Stimulated activated CD8-positive, alpha-beta memory T cell treated with anti-CD3 and anti-CD28 coated beads, Interleukin-4, amount 100 ng/mL, for 48 hours (primary cell): ENCODE results near the gene SRPRA.
A peak's percentile ranks its signal among the peaks of the same experiment; 100 is the strongest.
"Not testable (repeated sequence)": the region's sequence is repeated elsewhere in the genome, so short reads cannot be mapped to it uniquely, and the experiment has no call there.

Experiments used
- DNase-seq: peaks from one replicate; pipeline ENCODE4 v3.0.0-alpha.2; 2020

SRPRA gene

GRCh38 chr11:126268708-126269579 is at the start of gene SRPRA, which contains the start of gene FOXRED1:
TSS of gene SRPRA (minus strand) at chr11:126268895. CDS start at chr11:126268804, 91 bp downstream.
TSS of gene FOXRED1 (plus strand) at chr11:126269154. CDS start at chr11:126269207, 53 bp downstream.
- peak; percentile 99 for DNase-seq

- peak; percentile 59 for DNase-seq
Measured at GRCh38 chr11:126317756-126318573, 49.3 kb upstream of the SRPRA start.

- DNase-seq: no peak
Measured at GRCh38 chr11:126317432-126317755, 48.7 kb upstream of the SRPRA start.

GRCh38 chr11:126313826-126314225 is 45.1 kb upstream of the SRPRA start:
- DNase-seq: no peak

- no peak for DNase-seq
Measured at GRCh38 chr11:126312961-126313360, 44.3 kb upstream of the SRPRA start.

GRCh38 chr11:126311401-126312291 is 43.0 kb upstream of the SRPRA start:
- DNase-seq: no peak

GRCh38 chr11:126310992-126311310 is 42.3 kb upstream of the SRPRA start:
- no peak for DNase-seq

- peak; percentile 77 for DNase-seq
Measured at GRCh38 chr11:126310200-126310991, 41.7 kb upstream of the SRPRA start.

- DNase-seq: not testable (repeated sequence)
Measured at GRCh38 chr11:126308771-126309170, 40.1 kb upstream of the SRPRA start.

GRCh38 chr11:126308271-126308671 is 39.6 kb upstream of the SRPRA start:
- no peak for DNase-seq

GRCh38 chr11:126307706-126308105 is 39.0 kb upstream of the SRPRA start:
- DNase-seq: no peak

GRCh38 chr11:126305699-126306098 is 37.0 kb upstream of the SRPRA start:
- DNase-seq: no peak

GRCh38 chr11:126304457-126305075 is 35.9 kb upstream of the SRPRA start:
- DNase-seq: no peak

GRCh38 chr11:126303623-126304456 is 35.1 kb upstream of the SRPRA start, which contains the start of gene DCPS:
TSS of gene DCPS (plus strand) at chr11:126304060. CDS start at chr11:126304081, 21 bp downstream.
- DNase-seq: peak; percentile 90

GRCh38 chr11:126297004-126297403 is 28.3 kb upstream of the SRPRA start:
- DNase-seq: no peak

- DNase-seq: no peak
Measured at GRCh38 chr11:126293726-126294125, 25.0 kb upstream of the SRPRA start.

GRCh38 chr11:126290887-126291286 is 22.2 kb upstream of the SRPRA start:
- no peak for DNase-seq

- no peak for DNase-seq
Measured at GRCh38 chr11:126288237-126288636, 19.5 kb upstream of the SRPRA start.

- DNase-seq: peak; percentile 94
Measured at GRCh38 chr11:126284829-126285228, 16.1 kb upstream of the SRPRA start.
